PFSK-1 (cell line): ENCODE data around the gene SORT1.

Experiments used
- FOXP2 ChIP-seq: optimal IDR thresholded peaks from 2 replicates; pipeline ENCODE3; 2011; ENCODE audit warnings: borderline replicate concordance, control low read depth, inconsistent platforms; ENCODE audit not compliant: insufficient read depth; ENCODE audit errors: extremely low read length, extremely low read depth
- POLR2AphosphoS5 ChIP-seq: IDR thresholded peaks from 2 replicates; pipeline ENCODE4 v1.6.1; 2012; ENCODE audit warnings: low read depth, mild to moderate bottlenecking, control low read depth, low read length, moderate library complexity
- REST ChIP-seq, 2 experiments: IDR thresholded peaks; 2 replicates each; pipeline versions ENCODE4 v1.6.1 to v1.8.0; 2011 to 2012; ENCODE audit warnings: low read depth in 2 of 2, low read length in 2 of 2, control low read depth in 1 of 2, inconsistent platforms in 1 of 2, mild to moderate bottlenecking in 1 of 2, moderate library complexity in 1 of 2; ENCODE audit not compliant: insufficient read depth in 1 of 2
- SIN3A ChIP-seq: IDR thresholded peaks from 2 replicates; pipeline ENCODE4 v1.6.1; 2012; ENCODE audit warnings: mild to moderate bottlenecking, low read length, moderate library complexity, borderline replicate concordance; ENCODE audit not compliant: insufficient read depth
- TAF1 ChIP-seq: IDR thresholded peaks from 2 replicates; pipeline ENCODE4 v1.6.1; 2012; ENCODE audit warnings: low read length, control low read depth, borderline replicate concordance; ENCODE audit not compliant: insufficient read depth

Gene SORT1

GRCh38 chr1:109279615-109280278 lies 118.0 kb downstream of the SORT1 start:
- TF ChIP-seq POLR2AphosphoS5 = no peak

- TF ChIP-seq REST (IDR thresholded peaks at IDR 0.05; ENCODE audit: insufficient read depth in 1 of 2, low read depth in 2 of 2, low read length in 2 of 2) (no peak), FOXP2 (peak; percentile 80), SIN3A (no peak), POLR2AphosphoS5 (peak; percentile 39; the same call in 1 of the 2 replicates), TAF1 (0 out of 2 replicates have a peak, but pooled peaks have one; percentile 7)
Observed at GRCh38 chr1:109277434-109278204, 120.1 kb downstream of the SORT1 start.

GRCh38 chr1:109275706-109276345 lies 121.9 kb downstream of the SORT1 start:
- no peak for TF ChIP-seq SIN3A
- no peak for TF ChIP-seq REST (IDR thresholded peaks at IDR 0.05; ENCODE audit: insufficient read depth in 1 of 2, low read depth in 2 of 2, low read length in 2 of 2)
- no peak for TF ChIP-seq POLR2AphosphoS5
- TF ChIP-seq FOXP2 = no peak
- TF ChIP-seq TAF1 = no peak

GRCh38 chr1:109274533-109275476 lies 122.9 kb downstream of the SORT1 start:
- TF ChIP-seq POLR2AphosphoS5 = no peak
- no peak for TF ChIP-seq SIN3A
- TF ChIP-seq TAF1 = no peak
- peak; percentile 82 for TF ChIP-seq FOXP2

GRCh38 chr1:109273570-109274288 lies 124.0 kb downstream of the SORT1 start:
- no peak for TF ChIP-seq SIN3A
- no peak for TF ChIP-seq REST (IDR thresholded peaks at IDR 0.05; ENCODE audit: insufficient read depth in 1 of 2, low read depth in 2 of 2, low read length in 2 of 2)
- no peak for TF ChIP-seq TAF1
- no peak for TF ChIP-seq POLR2AphosphoS5
- no peak for TF ChIP-seq FOXP2
